ENCODE results near the gene EPHA4.

DNA sequence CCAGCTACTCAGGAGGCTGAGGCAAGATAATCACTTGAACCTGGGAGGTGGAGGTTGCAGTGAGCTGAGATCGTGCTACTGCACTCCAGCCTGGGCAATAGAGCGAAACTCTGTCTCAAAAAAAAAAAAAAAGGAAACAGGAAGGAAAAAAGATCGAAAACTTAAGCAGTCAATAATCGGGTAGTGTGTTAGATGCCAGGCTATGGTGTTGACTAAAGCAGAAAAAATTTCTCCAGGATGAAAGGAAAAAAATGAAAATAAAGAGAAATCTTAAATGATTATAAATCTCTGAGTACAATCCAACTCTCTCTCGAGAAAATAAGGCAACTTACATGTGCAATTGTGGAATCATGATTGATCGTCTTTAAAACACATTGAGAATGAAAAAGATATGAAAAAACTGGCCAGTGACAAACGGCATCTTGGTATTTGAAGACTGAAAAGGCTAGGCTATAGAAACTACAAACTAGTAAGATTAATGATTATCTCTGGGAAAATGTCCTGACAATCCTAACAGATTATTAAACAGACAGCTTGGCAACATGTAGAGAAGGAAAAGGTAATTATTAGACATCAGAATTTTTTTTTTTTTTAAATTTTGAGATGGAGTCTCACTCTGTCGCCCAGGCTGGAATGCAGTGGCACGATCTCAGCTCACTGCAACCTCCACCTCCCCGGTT lies 16.3 kb upstream of the EPHA4 start:
- no peak for TF ChIP-seq CTCF (IDR thresholded peaks at IDR 0.05; ENCODE audit: low read depth, low read length)
- no peak for TF ChIP-seq EZH2phosphoT487 (IDR thresholded peaks at IDR 0.05; ENCODE audit: low read depth)
